Tibial nerve (tissue), 3 donors: Measurements from ENCODE around the gene PHKG1.

ENCODE experiments used
- POLR2A ChIP-seq, 2 donors: fragments of 450-650 bp; IDR thresholded peaks; one replicate each; pipeline ENCODE4 v1.6.1; 2017; ENCODE audit warnings: antibody characterized with exemption in 2 of 2, mild to moderate bottlenecking in 2 of 2, moderate library complexity in 2 of 2
- TF ChIP-seq, protein P1 (sequence below), 5 experiments: fragments of 200-600 bp in 3 of 5; fragments of 450-650 bp in 2 of 5; sonication (generic) in 3 of 5; IDR thresholded peaks; one replicate each; pipeline ENCODE4 v1.5.1; 2016 to 2019; ENCODE audit warnings: antibody characterized with exemption in 5 of 5, mild to moderate bottlenecking in 3 of 5, moderate library complexity in 2 of 5

DNA sequence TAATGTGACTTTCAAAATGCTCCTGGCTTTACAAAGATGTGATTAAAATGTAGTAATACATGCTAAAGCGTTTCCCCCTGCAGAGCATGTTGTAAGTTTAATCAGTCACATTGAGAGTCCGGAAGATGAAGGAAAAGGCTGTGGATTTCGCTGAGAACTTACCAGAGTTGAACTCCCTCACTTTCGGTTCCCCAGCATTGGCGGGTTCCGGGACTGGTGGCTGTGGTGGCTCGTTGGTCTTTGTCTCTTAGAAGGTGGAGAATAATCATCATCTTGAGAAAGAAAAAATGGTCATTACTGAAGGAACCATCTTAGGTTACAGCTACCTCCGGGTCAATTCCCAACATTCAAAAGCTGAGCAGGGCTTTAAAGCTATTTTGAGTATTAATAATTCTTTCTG, 33.1 kb upstream of the PHKG1 start:
- TF ChIP-seq, protein P1, sequence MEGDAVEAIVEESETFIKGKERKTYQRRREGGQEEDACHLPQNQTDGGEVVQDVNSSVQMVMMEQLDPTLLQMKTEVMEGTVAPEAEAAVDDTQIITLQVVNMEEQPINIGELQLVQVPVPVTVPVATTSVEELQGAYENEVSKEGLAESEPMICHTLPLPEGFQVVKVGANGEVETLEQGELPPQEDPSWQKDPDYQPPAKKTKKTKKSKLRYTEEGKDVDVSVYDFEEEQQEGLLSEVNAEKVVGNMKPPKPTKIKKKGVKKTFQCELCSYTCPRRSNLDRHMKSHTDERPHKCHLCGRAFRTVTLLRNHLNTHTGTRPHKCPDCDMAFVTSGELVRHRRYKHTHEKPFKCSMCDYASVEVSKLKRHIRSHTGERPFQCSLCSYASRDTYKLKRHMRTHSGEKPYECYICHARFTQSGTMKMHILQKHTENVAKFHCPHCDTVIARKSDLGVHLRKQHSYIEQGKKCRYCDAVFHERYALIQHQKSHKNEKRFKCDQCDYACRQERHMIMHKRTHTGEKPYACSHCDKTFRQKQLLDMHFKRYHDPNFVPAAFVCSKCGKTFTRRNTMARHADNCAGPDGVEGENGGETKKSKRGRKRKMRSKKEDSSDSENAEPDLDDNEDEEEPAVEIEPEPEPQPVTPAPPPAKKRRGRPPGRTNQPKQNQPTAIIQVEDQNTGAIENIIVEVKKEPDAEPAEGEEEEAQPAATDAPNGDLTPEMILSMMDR (IDR thresholded peaks at IDR 0.05) = no peak
- no peak for TF ChIP-seq POLR2A (IDR thresholded peaks at IDR 0.05)
